ENCODE measurements around the gene PCDHGB4.
A peak's percentile ranks its signal among the peaks of the same experiment; 100 is the strongest.
"Not testable (repeated sequence)": the region's sequence is repeated elsewhere in the genome, so short reads cannot be mapped to it uniquely, and the experiment has no call there.

Gene PCDHGB4

GRCh38 chr5:141345327-141345726, 42.2 kb upstream of the PCDHGB4 start:
- DNase-seq (ENCODE audit: extremely low spot score): no peak
- ChIA-PET POLR2A (no interaction called here), CTCF (interaction anchor here (1.3 to 1.6 kb wide), 2 partner anchors 10 to 67 kb away, joined by 3 to 5 read pairs; partner anchors contain the start of gene PCDHGA10)
- no peak for TF ChIP-seq CTCF (IDR thresholded peaks at IDR 0.05; ENCODE audit: control extremely low read depth, extremely low read depth, low read depth, missing control alignments)

GRCh38 chr5:141346017-141346416, 41.5 kb upstream of the PCDHGB4 start:
- POLR2A ChIA-PET; DNase-seq (ENCODE audit: extremely low spot score): not testable (repeated sequence)
- CTCF ChIA-PET: interaction anchor here (1.3 to 1.9 kb wide), 2 partner anchors 8 to 11 kb away, joined by 3 to 8 read pairs; partner anchors contain the start of gene PCDHGA2

- POLR2A ChIA-PET: no interaction called here
Measured at GRCh38 chr5:141349917-141350619, 37.4 kb upstream of the PCDHGB4 start, which contains the start of gene PCDHGB1. TSS of gene PCDHGB1 (plus strand) at chr5:141350099. CDS start at chr5:141350261, 162 bp downstream.

GRCh38 chr5:141351591-141351990, 35.9 kb upstream of the PCDHGB4 start:
- no peak for DNase-seq (ENCODE audit: extremely low spot score)
- ChIA-PET CTCF (interaction anchor here (1.1 to 3.2 kb wide), 6 partner anchors 21 to 212 kb away, joined by 3 to 14 read pairs (median 6); partner anchors contain the start of genes PCDHGA1, PCDHGA10 and TAF7), POLR2A (no interaction called here)
- no peak for TF ChIP-seq CTCF (IDR thresholded peaks at IDR 0.05; ENCODE audit: control extremely low read depth, extremely low read depth, low read depth, missing control alignments)

More at GRCh38 chr5:141349917-141350619, 37.4 kb upstream of the PCDHGB4 start, which contains the start of gene PCDHGB1:
- CTCF ChIA-PET: interaction anchor here (0.6 to 3.2 kb wide), 13 partner anchors 8 to 214 kb away, joined by 3 to 14 read pairs (median 4); partner anchors contain the start of genes PCDHB14, PCDHGA1, PCDHGA10 and PCDHGA2
- DNase-seq (ENCODE audit: extremely low spot score): peak; percentile 68
- peak; percentile 62 for TF ChIP-seq CTCF (IDR thresholded peaks at IDR 0.05; ENCODE audit: control extremely low read depth, extremely low read depth, low read depth, missing control alignments)

- no peak for DNase-seq (ENCODE audit: extremely low spot score)
- ChIA-PET CTCF (interaction anchor here (0.9 to 2.5 kb wide), 10 partner anchors 9 to 209 kb away, joined by 3 to 12 read pairs (median 4); partner anchors contain the start of genes PCDHGA1, PCDHGA10, PCDHGA5 and PCDHGB3), POLR2A (no interaction called here)
- peak; percentile 44 for TF ChIP-seq CTCF (IDR thresholded peaks at IDR 0.05; ENCODE audit: control extremely low read depth, extremely low read depth, low read depth, missing control alignments)
Measured at GRCh38 chr5:141354900-141355469, 32.5 kb upstream of the PCDHGB4 start, which contains the start of gene PCDHGA4. TSS of gene PCDHGA4 (plus strand) at chr5:141355021. CDS start at chr5:141355108, 87 bp downstream.

GRCh38 chr5:141355641-141356040, 31.9 kb upstream of the PCDHGB4 start:
- ChIA-PET POLR2A (no interaction called here), CTCF (interaction anchor here (0.9 to 2.5 kb wide), 11 partner anchors 9 to 208 kb away, joined by 3 to 12 read pairs (median 4); partner anchors contain the start of genes PCDHGA1, PCDHGA10, PCDHGA5 and PCDHGB3)
- no peak for TF ChIP-seq CTCF (IDR thresholded peaks at IDR 0.05; ENCODE audit: control extremely low read depth, extremely low read depth, low read depth, missing control alignments)
- DNase-seq (ENCODE audit: extremely low spot score): no peak
